Activated CD4-positive, alpha-beta T cell treated with anti-CD3 and anti-CD28 coated beads for 36 hours (primary cell): Measurements from ENCODE around the gene TMEM45A. TPM values are rescaled to one million over a fixed set of nuclear protein-coding genes. Genes with fewer than 3 reads are reported as not detected.

Experiments used
- ATAC-seq: fragments of 200-7000 bp; cut with Tn5 transposase; one replicate; pipeline ENCODE4 v1.10.0; 2021; ENCODE audit warnings: mild to moderate bottlenecking, moderate library complexity
- CTCF ChIA-PET: fragments of 350-600 bp; sonication (Branson Sonifier 250); formaldehyde crosslinking; loops from one replicate; lab custom pipeline; 2021; ENCODE audit warnings: antibody characterized with exemption; lab: Charles Lee
- POLR2A ChIA-PET: fragments of 350-600 bp; sonication (Branson Sonifier 250); formaldehyde crosslinking; loops from one replicate; lab custom pipeline; 2021; ENCODE audit warnings: antibody characterized with exemption, inconsistent platforms; lab: Charles Lee
- DNase-seq: peaks from one replicate; pipeline ENCODE4 v3.0.0-alpha.2; 2020
- H3K27ac Mint-ChIP-seq: one replicate; pipeline ENCODE4 v1.8.0; 2021; ENCODE audit warnings: mixed read lengths
- H3K27me3 Mint-ChIP-seq: one replicate; pipeline ENCODE4 v1.8.0; 2021; ENCODE audit warnings: mixed read lengths
- H3K36me3 Mint-ChIP-seq: one replicate; pipeline ENCODE4 v1.8.0; 2021; ENCODE audit warnings: low read depth, mixed read lengths
- H3K4me1 Mint-ChIP-seq: one replicate; pipeline ENCODE4 v1.8.0; 2021; ENCODE audit warnings: mixed read lengths
- H3K4me3 Mint-ChIP-seq: one replicate; pipeline ENCODE4 v1.8.0; 2021; ENCODE audit warnings: mild to moderate bottlenecking, moderate library complexity, mixed read lengths
- H3K9me3 Mint-ChIP-seq: one replicate; pipeline ENCODE4 v1.8.0; 2021; ENCODE audit warnings: low read depth, mixed read lengths
- intact Hi-C, 2 experiments: fragments of 100-400 bp; cut with DNase I in 1 of 2; cut with micrococcal nuclease in 1 of 2; formaldehyde crosslinking; loops; one replicate each; pipeline versions ENCODE4 v1.14.2 to v1.15.1; 2022 to 2024; cut with DNase I, micrococcal nuclease
- total RNA-seq, 2 experiments: library from RNA; stranded (reverse); gene quantifications; one replicate each; pipeline ENCODE4 v1.2.3, GENCODE V29; 2021

Gene TMEM45A
- total RNA-seq, 2 experiments from 2014 or later: 2.2 to 3.1 TPM

DNA sequence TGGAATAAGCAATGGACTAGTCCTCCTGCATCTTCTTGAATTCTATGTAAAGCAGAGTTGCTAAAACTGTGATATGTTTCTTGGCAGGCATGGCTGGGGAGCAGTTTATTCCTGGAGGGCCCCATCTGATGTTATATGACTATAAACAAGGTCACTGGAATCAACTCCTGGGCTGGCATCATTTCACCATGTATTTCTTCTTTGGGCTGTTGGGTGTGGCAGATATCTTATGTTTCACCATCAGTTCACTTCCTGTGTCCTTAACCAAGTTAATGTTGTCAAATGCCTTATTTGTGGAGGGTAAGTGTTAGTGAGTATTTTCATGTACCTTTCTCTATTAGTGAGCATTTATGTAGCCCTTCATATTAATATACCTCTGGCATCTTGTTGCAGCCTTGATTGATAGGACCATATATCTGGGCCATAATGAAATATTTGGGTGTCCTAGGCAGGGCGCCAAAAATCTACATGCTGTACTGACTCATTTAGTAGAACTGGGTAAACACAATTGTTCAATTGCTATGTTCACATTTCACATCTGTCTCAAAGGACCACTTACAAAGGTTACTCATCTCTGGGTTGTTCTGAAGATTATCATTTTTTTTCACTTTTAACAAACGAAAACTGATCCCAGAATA, 64.4 kb downstream of the TMEM45A start:
- no peaks in the 10 kb centered on the region for H3K36me3 Mint-ChIP-seq
- no peak overlapping the region for H3K27ac Mint-ChIP-seq
- H3K9me3 Mint-ChIP-seq: no peaks in the 10 kb centered on the region
- no peak overlapping the region for H3K4me3 Mint-ChIP-seq
- ChIA-PET POLR2A (no interaction called here), CTCF (interaction anchor here (0.7 to 1.1 kb wide), 2 partner anchors 10 to 20 kb away, joined by 3 read pairs; no protein-coding TSS in a partner anchor)
- H3K27me3 Mint-ChIP-seq: no peaks in the 10 kb centered on the region
- intact Hi-C loops: no loop called here
- ATAC-seq: no peak
- H3K4me1 Mint-ChIP-seq: peaks cover 3% of the 10 kb centered on the region
- DNase-seq: no peak

DNA sequence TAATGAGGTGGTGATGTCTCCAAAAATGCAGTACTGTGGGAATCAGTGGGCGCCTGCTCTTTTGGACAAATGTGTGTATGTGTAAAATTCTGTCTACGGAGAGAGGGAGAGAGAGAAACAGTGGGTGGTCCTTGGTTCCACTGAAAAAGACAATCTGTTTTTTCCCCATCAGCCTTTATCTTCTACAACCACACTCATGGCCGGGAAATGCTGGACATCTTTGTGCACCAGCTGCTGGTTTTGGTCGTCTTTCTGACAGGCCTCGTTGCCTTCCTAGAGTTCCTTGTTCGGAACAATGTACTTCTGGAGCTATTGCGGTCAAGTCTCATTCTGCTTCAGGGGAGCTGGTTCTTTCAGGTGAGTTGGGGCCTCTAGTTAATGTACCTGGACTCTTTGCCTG, 65.8 kb downstream of the TMEM45A start:
- intact Hi-C loops: no loop called here
- no peaks in the 10 kb centered on the region for H3K9me3 Mint-ChIP-seq
- POLR2A ChIA-PET: no interaction called here
- CTCF ChIA-PET: interaction anchor here (1.1 kb wide), 2 partner anchors 9 to 13 kb away, joined by 3 to 5 read pairs; no protein-coding TSS in a partner anchor
- no peaks in the 10 kb centered on the region for H3K36me3 Mint-ChIP-seq
- no peaks in the 10 kb centered on the region for H3K27me3 Mint-ChIP-seq
- DNase-seq (no peak), ATAC-seq (no peak)
- no peak overlapping the region for H3K27ac Mint-ChIP-seq
- no peak overlapping the region for H3K4me3 Mint-ChIP-seq
- H3K4me1 Mint-ChIP-seq: peaks cover 3% of the 10 kb centered on the region

GRCh38 chr3:100560426-100560825, 68.0 kb downstream of the TMEM45A start:
- ChIA-PET POLR2A (no interaction called here), CTCF (no interaction called here)
- Mint-ChIP-seq H3K36me3 (no peaks in the 10 kb centered on the region), H3K27me3 (no peaks in the 10 kb centered on the region), H3K4me1 (peaks cover 3% of the 10 kb centered on the region), H3K27ac (no peak overlapping the region), H3K9me3 (no peaks in the 10 kb centered on the region), H3K4me3 (no peak overlapping the region)
- DNase-seq (no peak), ATAC-seq (no peak)
- intact Hi-C loops: no loop called here

DNA sequence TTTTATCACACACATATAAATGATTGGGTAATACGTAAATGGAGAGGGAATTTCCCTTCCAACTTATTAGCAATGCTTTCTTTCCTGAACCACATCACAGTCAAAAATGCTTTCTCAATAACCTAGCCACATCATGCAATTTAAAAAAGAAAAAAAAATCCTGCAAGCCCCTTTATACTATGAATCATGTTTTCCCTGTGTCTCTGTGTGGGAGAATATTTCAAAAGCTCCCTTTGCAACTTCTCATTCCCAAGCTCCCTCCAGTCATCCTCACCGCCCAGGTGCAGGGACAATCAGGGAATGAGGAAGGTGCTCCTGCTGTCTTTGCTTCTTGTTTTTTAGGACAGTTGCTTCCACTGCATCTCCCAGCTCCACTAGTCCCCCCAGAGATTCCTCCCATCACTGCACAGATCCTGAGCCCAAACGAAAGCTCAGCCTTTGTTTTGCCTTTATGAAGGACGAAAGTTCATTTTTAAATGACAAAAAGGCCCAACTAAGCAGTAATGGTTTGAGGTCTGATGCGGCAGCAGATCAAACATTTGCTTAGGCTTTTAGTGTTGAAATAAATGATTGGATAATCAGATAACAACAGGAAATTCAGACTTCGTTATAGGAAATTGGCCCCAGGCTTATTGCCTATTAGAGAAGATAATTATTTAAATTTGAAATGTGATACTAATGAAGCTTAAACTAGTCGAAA, 69.2 kb downstream of the TMEM45A start:
- peaks cover 3% of the 10 kb centered on the region for H3K4me1 Mint-ChIP-seq
- no peak overlapping the region for H3K27ac Mint-ChIP-seq
- no peak for ATAC-seq
- H3K36me3 Mint-ChIP-seq: no peaks in the 10 kb centered on the region
- no peak overlapping the region for H3K4me3 Mint-ChIP-seq
- no peaks in the 10 kb centered on the region for H3K9me3 Mint-ChIP-seq
- ChIA-PET POLR2A (no interaction called here), CTCF (no interaction called here)
- DNase-seq: no peak
- intact Hi-C loops: no loop called here
- no peaks in the 10 kb centered on the region for H3K27me3 Mint-ChIP-seq

GRCh38 chr3:100562224-100562857, 69.9 kb downstream of the TMEM45A start:
- CTCF ChIA-PET: no interaction called here
- H3K27ac Mint-ChIP-seq: no peak overlapping the region
- H3K36me3 Mint-ChIP-seq: no peaks in the 10 kb centered on the region
- no peak for DNase-seq
- H3K4me3 Mint-ChIP-seq: no peak overlapping the region
- H3K4me1 Mint-ChIP-seq: peaks cover 3% of the 10 kb centered on the region
- POLR2A ChIA-PET: no interaction called here
- ATAC-seq: no peak
- no peaks in the 10 kb centered on the region for H3K9me3 Mint-ChIP-seq
- H3K27me3 Mint-ChIP-seq: no peaks in the 10 kb centered on the region
- intact Hi-C loops: no loop called here

- no peak overlapping the region for H3K4me3 Mint-ChIP-seq
- no peaks in the 10 kb centered on the region for H3K36me3 Mint-ChIP-seq
- H3K27ac Mint-ChIP-seq: no peak overlapping the region
- ChIA-PET CTCF (no interaction called here), POLR2A (no interaction called here)
- ATAC-seq: no peak
- intact Hi-C loops: no loop called here
- no peaks in the 10 kb centered on the region for H3K27me3 Mint-ChIP-seq
- H3K4me1 Mint-ChIP-seq: peaks cover 3% of the 10 kb centered on the region
- H3K9me3 Mint-ChIP-seq: no peaks in the 10 kb centered on the region
- DNase-seq: no peak
Observed at GRCh38 chr3:100563228-100563627, 70.8 kb downstream of the TMEM45A start.

GRCh38 chr3:100563652-100564211, 71.3 kb downstream of the TMEM45A start:
- intact Hi-C loops: no loop called here
- no peak overlapping the region for H3K4me3 Mint-ChIP-seq
- no peak for DNase-seq
- H3K27ac Mint-ChIP-seq: no peak overlapping the region
- H3K9me3 Mint-ChIP-seq: no peaks in the 10 kb centered on the region
- H3K36me3 Mint-ChIP-seq: no peaks in the 10 kb centered on the region
- ATAC-seq: no peak
- H3K4me1 Mint-ChIP-seq: peaks cover 3% of the 10 kb centered on the region
- ChIA-PET POLR2A (no interaction called here), CTCF (no interaction called here)
- no peaks in the 10 kb centered on the region for H3K27me3 Mint-ChIP-seq

DNA sequence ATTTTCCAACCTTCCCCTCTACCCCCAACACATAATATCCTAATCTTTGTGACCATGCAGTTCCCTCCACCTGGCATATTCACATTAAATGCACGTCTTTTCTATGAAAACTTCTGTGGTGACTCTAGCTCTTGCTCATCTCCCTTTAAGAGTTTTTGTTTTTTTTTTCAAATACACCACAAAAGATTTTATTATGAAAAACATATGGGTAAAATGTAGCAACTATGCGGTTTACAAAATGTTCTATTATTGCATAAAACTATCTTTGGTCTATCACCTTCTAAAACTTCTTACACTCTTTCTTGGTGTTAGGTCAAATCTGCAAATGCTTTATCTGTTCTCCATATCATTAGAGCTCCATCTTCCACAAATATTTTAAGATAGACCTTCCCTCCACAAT, 78.4 kb downstream of the TMEM45A start:
- H3K4me1 Mint-ChIP-seq: no peaks in the 10 kb centered on the region
- ATAC-seq: no peak
- intact Hi-C loops: no loop called here
- H3K27me3 Mint-ChIP-seq: peaks cover 2% of the 10 kb centered on the region
- H3K9me3 Mint-ChIP-seq: no peaks in the 10 kb centered on the region
- ChIA-PET CTCF (interaction anchor here (1.1 to 1.6 kb wide), 2 partner anchors 12 to 67 kb away, joined by 3 to 5 read pairs; no protein-coding TSS in a partner anchor), POLR2A (no interaction called here)
- H3K4me3 Mint-ChIP-seq: no peak overlapping the region
- no peaks in the 10 kb centered on the region for H3K36me3 Mint-ChIP-seq
- no peak for DNase-seq
- H3K27ac Mint-ChIP-seq: no peak overlapping the region

DNA sequence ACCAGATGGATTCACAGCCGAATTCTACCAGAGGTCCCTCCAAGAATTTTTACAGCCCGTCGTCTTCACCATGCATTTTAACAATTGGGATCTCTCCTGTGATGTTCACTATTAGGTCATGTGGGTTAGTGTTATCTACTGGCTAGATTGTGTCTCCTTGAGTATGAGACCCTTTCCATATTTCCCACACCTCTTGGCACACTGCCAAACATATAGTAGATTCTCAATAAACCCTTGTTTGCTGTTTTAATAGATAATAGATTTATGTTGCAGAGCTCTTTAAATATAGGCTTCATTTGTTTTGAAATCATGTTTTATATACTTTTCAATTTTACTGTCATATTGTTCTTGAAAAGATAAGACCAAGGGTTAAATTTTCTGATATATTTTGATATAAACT, 82.1 kb downstream of the TMEM45A start:
- H3K27me3 Mint-ChIP-seq: no peaks in the 10 kb centered on the region
- POLR2A ChIA-PET: no interaction called here
- intact Hi-C loops: no loop called here
- no peaks in the 10 kb centered on the region for H3K4me1 Mint-ChIP-seq
- ATAC-seq: no peak
- H3K36me3 Mint-ChIP-seq: no peaks in the 10 kb centered on the region
- no peak overlapping the region for H3K4me3 Mint-ChIP-seq
- no peak for DNase-seq
- H3K27ac Mint-ChIP-seq: no peak overlapping the region
- no peaks in the 10 kb centered on the region for H3K9me3 Mint-ChIP-seq
- CTCF ChIA-PET: interaction anchor here (0.5 kb wide), 1 partner anchor 697 kb away, joined by 3 read pairs; no protein-coding TSS in a partner anchor

DNA sequence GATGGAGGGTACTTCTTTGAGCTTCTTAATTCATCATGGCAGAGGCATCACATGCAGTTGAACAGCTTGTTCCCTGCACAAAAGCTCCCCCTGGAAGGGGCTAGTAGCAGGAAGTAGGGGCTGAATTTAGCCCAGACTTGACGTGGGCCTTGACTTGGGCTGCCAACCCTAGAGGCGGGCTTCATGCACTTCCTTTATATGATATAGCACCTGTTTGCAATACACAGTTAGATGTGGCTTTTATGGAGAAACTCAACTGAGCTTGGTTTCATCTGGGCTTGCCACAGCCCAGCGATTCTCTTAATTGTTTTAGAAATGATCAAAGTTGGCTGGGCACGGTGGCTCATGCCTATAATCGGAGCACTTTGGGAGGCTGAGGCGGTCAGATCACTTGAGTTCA, 83.3 kb downstream of the TMEM45A start:
- H3K27ac Mint-ChIP-seq: no peak overlapping the region
- POLR2A ChIA-PET: no interaction called here
- no peak for ATAC-seq
- H3K27me3 Mint-ChIP-seq: peaks cover 3% of the 10 kb centered on the region
- no peaks in the 10 kb centered on the region for H3K36me3 Mint-ChIP-seq
- CTCF ChIA-PET: interaction anchor here (0.7 to 1.5 kb wide), 3 partner anchors 15 to 193 kb away, joined by 3 to 4 read pairs (median 3); no protein-coding TSS in a partner anchor
- no peak overlapping the region for H3K4me3 Mint-ChIP-seq
- H3K4me1 Mint-ChIP-seq: no peaks in the 10 kb centered on the region
- intact Hi-C loops: no loop called here
- DNase-seq: no peak
- no peaks in the 10 kb centered on the region for H3K9me3 Mint-ChIP-seq

DNA sequence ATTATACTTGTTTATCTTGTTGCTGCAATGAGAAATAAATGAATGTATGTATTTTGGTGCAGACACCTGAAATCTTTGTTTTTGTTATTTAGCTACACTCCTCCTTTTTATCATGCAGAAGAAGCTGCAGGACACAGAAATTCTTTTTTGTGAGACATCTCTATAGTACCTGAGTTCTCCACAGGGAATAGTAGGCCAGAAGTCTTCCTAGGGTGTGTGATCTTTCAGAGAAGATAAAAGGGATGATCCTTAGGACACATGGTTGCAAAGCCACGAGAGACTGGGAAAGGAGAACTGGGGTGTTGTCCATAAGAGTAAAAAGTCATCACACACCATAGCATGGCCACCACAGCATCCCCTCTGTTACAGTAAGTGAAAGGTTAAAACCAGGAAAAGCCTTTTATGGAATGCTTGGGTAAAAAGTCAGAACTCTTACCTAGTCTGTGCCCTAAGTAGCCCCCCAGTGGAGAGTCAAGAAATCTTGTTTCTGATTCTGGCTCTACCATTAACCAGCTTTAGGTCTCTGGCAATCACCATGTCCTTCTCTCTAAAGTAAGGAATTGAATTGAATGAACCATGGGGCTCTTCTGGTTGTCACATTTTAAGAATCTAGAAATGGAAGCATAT, 85.1 kb downstream of the TMEM45A start:
- H3K4me3 Mint-ChIP-seq: no peak overlapping the region
- no peak overlapping the region for H3K27ac Mint-ChIP-seq
- peaks cover 3% of the 10 kb centered on the region for H3K27me3 Mint-ChIP-seq
- H3K9me3 Mint-ChIP-seq: no peaks in the 10 kb centered on the region
- DNase-seq (no peak), ATAC-seq (no peak)
- H3K36me3 Mint-ChIP-seq: no peaks in the 10 kb centered on the region
- intact Hi-C loops: no loop called here
- H3K4me1 Mint-ChIP-seq: no peaks in the 10 kb centered on the region
- ChIA-PET POLR2A (no interaction called here), CTCF (interaction anchor here (0.6 to 1.5 kb wide), 5 partner anchors 10 to 210 kb away, joined by 3 read pairs; no protein-coding TSS in a partner anchor)
